Measurements from ENCODE around the gene FDCSP. TPM values are rescaled to one million over a fixed set of nuclear protein-coding genes. Genes with fewer than 3 reads are reported as not detected.

FDCSP gene
- total and polyA plus RNA-seq, 2 of the 13 experiments (the other 11 are each of a cell fraction or from before 2014, with no cell fraction given): not detected

GRCh38 chr4:70182517-70183167 is 43.3 kb upstream of the FDCSP start (continued):
- TF ChIP-seq ZNF142 (CRISPR knock-in tag; IDR thresholded peaks at IDR 0.05) (no peak), ZNF207 (IDR thresholded peaks at IDR 0.05; ENCODE audit: borderline replicate concordance) (no peak), NFYC (CRISPR knock-in tag; IDR thresholded peaks at IDR 0.05) (0 out of 2 replicates have a peak, but pooled peaks have one; percentile 12), HOXA9 (CRISPR knock-in tag; IDR thresholded peaks at IDR 0.05; ENCODE audit: borderline replicate concordance) (no peak), AKNA (CRISPR knock-in tag; IDR thresholded peaks at IDR 0.05; ENCODE audit: borderline replicate concordance) (no peak), YEATS2 (CRISPR knock-in tag; IDR thresholded peaks at IDR 0.05; ENCODE audit: borderline replicate concordance) (no peak), EED (CRISPR knock-in tag; IDR thresholded peaks at IDR 0.05) (no peak), ZNF770 (CRISPR knock-in tag; IDR thresholded peaks at IDR 0.05) (no peak), KLF13 (CRISPR knock-in tag; IDR thresholded peaks at IDR 0.05) (no peak), ZFX (CRISPR knock-in tag; IDR thresholded peaks at IDR 0.05; ENCODE audit: low read depth) (no peak), PREB (CRISPR knock-in tag; IDR thresholded peaks at IDR 0.05) (no peak), BRF2 (CRISPR knock-in tag; IDR thresholded peaks at IDR 0.05) (no peak; the same call in 1 of the 2 replicates)

Measured in HepG2 (cell line).